HG03469 (cell line): Measurements from ENCODE around the gene ZDHHC11.
"Not testable (repeated sequence)": the region's sequence is repeated elsewhere in the genome, so short reads cannot be mapped to it uniquely, and the experiment has no call there.

ENCODE experiments used
- ATAC-seq: cut with Tn5 transposase; IDR thresholded peaks from one replicate; pipeline ENCODE4 v1.9.1; 2021; ENCODE audit warnings: mild to moderate bottlenecking, moderate library complexity, moderate number of reproducible peaks; ENCODE audit not compliant: unreplicated experiment

The ZDHHC11 gene

DNA sequence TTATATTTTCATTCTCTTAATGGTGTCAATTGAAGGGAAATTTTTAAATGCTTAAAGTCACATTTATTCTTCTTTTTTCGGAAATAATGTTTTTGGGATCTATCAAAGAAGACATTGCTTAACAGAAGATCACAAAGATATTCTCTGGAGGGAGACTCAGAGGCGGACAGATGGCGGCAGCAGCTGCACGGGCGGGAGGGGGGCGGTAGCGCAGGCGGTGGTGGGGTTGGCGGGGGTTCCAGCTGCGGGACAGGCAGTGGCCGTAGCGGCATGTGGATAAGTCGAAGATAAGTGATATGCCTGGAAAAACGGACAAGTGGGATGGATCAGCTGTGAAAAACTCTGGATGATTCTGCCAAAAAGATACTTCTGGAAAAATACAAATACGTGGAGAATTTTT, 34.6 kb downstream of the ZDHHC11 start:
- no peak for ATAC-seq

GRCh38 chr5:815449-815848, 35.3 kb downstream of the ZDHHC11 start:
- no peak for ATAC-seq

- ATAC-seq: not testable (repeated sequence)
Observed at GRCh38 chr5:813575-813974, 37.2 kb downstream of the ZDHHC11 start.

DNA sequence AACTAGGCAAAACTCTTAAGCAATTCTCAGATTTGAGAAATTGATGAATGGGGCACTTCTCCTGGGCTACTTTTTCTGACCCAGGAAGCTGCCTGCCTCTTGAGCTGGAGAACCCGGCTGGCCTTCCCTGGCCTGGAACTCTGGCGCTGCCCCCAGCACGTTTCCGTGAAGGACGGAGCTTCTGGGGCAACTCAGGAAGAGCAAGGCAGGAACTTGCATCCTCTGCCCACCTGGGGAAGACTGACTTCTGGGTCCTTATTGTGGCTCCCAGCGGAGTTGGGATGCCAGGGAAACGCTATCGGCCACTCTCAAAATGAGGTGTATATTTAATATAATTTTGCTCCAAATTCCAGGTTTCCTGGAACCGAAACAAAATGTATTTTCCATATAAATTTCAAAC, 39.4 kb downstream of the ZDHHC11 start:
- ATAC-seq: not testable (repeated sequence)

- ATAC-seq: not testable (repeated sequence)
Observed at GRCh38 chr5:807719-808514, 42.9 kb downstream of the ZDHHC11 start.

- no peak for ATAC-seq
Observed at GRCh38 chr5:801472-801871, 49.3 kb downstream of the ZDHHC11 start.

DNA sequence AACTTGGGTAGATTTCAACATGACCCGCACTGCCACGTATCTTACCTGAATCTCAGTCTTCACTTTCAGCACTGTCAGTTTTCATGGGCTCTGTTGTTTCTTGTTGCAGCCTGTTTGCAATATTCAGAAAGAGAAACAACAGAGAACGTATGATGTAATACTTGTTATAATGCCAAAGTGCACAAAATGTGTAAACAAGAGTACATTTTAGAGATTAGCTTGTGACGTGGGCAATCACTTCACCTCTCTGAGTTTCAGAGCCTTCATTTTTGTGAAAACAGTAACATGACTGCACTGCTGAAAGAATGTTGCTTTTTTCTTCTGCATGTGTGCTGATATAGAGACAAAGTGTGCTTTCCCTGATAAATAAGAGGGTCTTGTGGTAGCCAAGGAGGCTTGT, 49.7 kb downstream of the ZDHHC11 start:
- not testable (repeated sequence) for ATAC-seq

DNA sequence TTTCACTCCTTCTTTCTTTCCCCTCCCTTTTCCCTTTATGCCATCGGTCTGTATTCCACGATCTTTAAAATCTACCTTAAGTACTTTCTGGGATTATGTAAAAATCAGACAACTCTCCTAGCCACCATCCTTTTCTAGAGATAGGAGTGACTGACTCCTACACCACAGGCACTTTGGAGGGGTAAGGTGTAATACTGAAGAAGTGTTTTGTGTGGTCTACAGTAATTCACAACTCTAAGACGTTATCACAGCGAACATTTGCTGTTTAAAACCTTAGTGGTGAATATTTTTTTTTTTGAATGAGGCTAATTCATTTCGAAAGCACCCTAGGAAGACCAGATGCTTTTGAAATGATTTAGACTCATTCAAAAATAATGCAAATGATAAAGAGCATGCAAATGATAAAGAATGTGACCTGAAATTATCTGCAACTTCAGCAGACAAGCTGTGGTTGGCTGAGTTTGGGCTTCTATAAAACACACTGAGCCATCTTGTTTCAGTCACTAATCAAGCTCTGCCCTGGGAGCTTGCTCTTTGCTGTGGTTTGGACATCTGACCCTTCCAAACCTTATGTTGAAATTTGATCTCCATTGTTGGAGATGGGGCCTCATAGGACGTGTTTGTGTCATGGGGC, 52.2 kb downstream of the ZDHHC11 start:
- ATAC-seq: not testable (repeated sequence)

GRCh38 chr5:797986-798385, 52.8 kb downstream of the ZDHHC11 start:
- ATAC-seq: not testable (repeated sequence)

DNA sequence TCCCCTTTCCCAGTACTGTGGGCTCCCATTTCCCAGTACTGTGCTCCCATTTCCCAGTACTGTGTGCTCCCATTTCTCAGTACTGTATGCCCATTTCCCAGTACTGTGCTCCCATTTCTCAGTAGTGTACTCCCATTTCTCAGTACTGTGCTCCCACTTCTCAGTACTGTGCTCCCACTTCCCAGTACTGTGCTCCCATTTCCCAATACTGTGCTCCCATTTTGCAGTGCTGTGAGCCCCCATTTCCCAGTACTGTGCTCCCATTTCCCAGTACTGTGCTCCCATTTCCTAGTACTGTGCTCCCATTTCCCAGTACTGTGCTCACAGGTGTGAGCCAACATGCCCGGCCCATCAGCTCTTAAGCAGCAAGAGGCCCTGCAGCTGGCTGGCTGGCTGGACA, 54.9 kb downstream of the ZDHHC11 start:
- ATAC-seq: not testable (repeated sequence)

- not testable (repeated sequence) for ATAC-seq
Observed at GRCh38 chr5:794948-795347, 55.8 kb downstream of the ZDHHC11 start.

- ATAC-seq: not testable (repeated sequence)
Observed at GRCh38 chr5:788703-789102, 62.1 kb downstream of the ZDHHC11 start.

DNA sequence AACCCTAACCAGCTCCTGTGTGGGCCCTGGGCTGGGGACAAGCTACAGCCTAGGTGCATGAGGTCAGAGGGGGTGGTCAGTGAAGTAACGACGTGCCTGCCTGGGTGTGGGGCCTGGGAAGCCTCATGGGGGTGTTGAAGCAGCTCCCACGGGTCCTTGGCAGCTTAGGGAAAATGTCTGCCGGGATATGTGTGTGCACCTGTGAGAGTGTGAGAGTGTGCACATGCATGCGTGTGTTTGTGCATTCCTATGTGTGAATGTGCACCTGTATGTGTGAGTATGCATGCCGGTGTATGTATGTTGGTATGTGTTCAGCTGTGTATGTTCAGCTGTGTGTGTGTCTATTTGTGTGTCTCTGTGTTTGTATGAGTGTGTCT, 62.9 kb downstream of the ZDHHC11 start:
- ATAC-seq: not testable (repeated sequence)

DNA sequence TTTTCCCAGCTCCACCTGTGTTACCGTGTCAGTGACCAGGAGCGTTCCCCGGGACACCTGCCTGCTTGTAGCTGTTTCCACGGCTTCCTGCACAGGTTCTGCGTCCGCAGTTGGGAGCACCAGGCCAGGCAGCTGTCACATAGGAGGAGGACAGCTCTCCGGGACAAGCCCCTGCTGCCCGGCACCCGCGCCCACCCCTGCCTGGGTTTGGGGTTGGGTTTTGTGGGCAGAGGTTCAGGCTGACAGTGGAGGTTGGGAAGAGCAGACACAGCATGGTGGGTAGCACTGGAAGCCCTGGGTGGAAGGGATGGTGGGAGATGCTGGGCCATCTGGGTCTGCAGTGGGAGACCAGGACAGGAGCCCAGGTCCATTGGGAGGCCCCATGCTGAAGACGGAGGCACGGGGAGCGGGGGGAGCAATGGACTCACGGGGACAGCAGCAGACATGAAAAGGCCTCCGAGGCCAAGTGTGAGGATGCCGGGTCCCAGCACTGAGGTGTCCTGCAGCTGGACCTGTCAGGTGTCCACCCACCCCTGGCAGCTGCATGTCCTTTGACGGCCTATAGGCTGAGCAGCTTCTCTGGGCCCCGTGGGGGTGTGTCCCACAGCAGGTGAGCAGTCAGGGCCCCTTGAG, 63.4 kb downstream of the ZDHHC11 start:
- not testable (repeated sequence) for ATAC-seq

DNA sequence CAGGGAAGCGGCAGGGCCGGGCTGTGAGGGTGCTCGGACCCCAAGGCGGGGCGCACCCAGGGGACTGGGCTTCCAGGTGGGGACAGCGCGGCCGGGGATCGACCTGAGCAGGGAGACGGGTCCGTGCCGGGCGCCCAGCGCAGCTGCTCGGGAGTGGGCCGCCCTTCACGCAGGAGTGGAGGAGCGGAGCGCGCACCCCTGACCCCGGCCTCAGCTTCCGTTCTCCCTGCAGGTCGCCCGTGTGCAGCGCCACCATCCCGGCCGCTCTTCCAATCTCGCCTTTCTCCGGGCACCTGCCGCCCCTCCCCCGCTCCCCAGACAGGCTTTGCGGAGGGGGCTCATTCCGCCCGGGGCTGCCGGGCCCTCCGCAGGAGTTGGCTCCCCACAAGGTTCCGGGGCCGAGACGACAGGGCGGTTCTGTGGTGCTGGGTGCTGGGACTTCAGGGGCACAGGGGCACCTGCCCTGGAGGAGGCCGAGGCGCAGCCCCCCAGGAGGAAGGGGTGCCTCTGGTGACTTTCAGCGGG, 65.5 kb downstream of the ZDHHC11 start:
- not testable (repeated sequence) for ATAC-seq

DNA sequence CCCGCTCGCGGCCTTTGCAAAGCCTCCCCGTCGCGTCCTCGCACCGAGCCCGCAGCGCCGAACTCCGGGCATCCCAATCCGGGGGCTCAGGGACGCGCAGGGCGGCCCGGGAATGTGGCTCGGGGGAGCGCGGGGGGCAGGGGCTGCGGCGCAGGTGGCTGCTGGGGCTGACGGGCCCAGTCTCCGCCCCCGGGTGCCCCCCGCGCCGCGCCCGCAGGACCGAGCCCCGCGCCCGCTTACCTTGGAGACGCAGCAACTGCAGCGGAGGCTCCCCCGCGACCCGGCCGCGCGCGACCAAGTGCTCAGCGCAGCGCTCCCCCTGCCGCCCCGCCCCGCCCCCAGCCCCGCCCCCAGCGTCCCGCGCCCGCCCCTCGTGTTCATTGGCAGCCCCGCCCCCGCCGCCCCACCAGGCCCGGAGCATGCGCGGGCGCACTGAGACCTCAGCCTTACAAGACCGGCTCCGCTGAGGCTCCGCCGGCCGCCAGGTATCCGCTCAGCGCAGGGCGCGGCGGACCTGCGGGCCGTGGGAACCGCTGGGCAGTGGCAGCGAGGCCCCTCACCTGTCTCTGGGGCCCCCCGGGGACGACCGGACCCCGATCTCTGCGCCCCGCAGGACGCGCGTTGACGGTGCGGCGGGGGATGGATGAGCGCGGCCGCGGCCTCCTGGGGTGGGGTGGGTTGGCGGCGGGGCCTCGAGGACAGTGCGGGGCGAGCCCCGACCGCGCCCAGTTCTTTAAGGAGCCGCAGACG, 66.2 kb downstream of the ZDHHC11 start, which contains the start of gene ZDHHC11B:
ZDHHC11B (minus strand) TSS at position 302 of the 750 bp plus-strand sequence. CDS start 17,810 bp downstream, outside the sequence.
- ATAC-seq: not testable (repeated sequence)

- ATAC-seq: not testable (repeated sequence)
Observed at GRCh38 chr5:783881-784427, 66.8 kb downstream of the ZDHHC11 start.

DNA sequence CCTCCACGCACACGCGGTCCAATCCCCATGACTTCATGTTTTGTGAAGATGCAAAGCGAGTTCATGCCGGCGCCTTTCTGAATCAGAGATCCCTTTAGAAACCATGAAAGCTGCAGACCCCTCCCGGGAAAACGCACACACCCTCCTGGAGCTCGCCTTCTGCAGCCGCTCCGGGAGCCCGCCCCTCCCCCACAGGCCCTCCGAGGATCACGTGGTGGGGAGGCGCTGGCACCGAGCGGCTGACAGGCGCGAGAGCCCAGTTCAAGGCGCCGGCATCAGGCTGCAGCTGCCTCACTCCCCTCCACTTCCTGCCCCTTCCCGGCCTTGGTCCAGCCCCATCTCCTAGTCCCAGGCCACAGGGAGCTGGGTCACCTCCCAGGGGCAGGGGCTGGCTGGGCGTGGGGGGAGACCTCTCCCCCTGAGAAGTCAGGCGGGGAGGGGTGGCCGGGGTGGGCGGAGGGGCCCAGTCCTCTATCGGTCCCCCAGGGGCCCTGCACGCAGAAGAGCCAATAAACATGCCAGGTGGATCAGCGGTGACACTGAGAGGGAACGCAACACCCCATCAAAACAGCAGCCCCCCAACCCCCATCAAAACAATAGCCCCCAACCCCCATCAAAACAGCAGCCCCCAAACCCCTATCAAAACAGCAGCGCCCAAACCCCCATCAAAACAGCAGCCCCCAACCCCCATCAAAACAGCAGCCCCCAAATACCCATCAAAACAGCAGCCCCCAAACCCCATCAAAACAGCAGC, 67.6 kb downstream of the ZDHHC11 start:
- ATAC-seq: not testable (repeated sequence)

DNA sequence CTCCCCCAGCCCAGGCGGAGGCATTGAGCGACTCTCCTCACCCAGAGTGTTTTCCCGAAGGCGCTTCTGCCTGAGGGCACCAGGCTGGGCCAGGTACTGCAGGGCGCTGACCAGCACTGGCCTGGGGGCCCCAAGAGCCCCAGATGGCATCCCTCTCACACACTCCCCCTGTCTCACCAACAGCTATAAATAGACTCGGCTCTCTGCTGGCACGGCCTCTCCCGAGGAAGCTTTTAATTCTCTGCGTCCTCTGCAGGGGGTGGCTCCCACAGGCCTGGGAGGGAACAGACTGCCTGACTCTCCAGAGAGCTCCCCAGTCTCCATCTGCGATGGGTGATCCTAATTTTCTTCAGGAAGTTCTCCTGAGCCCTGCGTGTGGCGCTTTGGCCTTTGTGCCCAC, 68.4 kb downstream of the ZDHHC11 start:
- not testable (repeated sequence) for ATAC-seq

- ATAC-seq: not testable (repeated sequence)
Observed at GRCh38 chr5:780571-780970, 70.2 kb downstream of the ZDHHC11 start.
